RWPE2 (cell line): ENCODE data around the gene KIF3A.

ENCODE experiments used
- ATAC-seq: fragments of 200-7000 bp; cut with Tn5 transposase; 3 replicates; pipeline ENCODE4 v1.9.1; 2021; ENCODE audit warnings: low read depth
- DNase-seq: peaks from one replicate; pipeline ENCODE4 v3.0.0-alpha.2; 2020; ENCODE audit warnings: low spot score
- H3K27ac ChIP-seq: fragments of 450-650 bp; 2 replicates; pipeline ENCODE4 v1.5.1; 2017; ENCODE audit warnings: mild to moderate bottlenecking; ENCODE audit not compliant: poor library complexity, severe bottlenecking
- H3K27me3 ChIP-seq: fragments of 250-450 bp; sonication (Bioruptor Pico); 2 replicates; pipeline ENCODE4 v1.5.1; 2021; ENCODE audit warnings: mild to moderate bottlenecking, moderate library complexity; ENCODE audit not compliant: insufficient read depth, poor library complexity, severe bottlenecking
- H3K36me3 ChIP-seq: fragments of 250-450 bp; sonication (Bioruptor Pico); 2 replicates; pipeline ENCODE4 v1.5.1; 2020; ENCODE audit warnings: low read depth, mild to moderate bottlenecking, moderate library complexity
- H3K4me1 ChIP-seq: fragments of 250-450 bp; sonication (Bioruptor Pico); 2 replicates; pipeline ENCODE4 v1.5.1; 2021; ENCODE audit warnings: mild to moderate bottlenecking, moderate library complexity; ENCODE audit not compliant: insufficient read depth, poor library complexity, severe bottlenecking
- H3K4me3 ChIP-seq: fragments of 250-450 bp; sonication (Bioruptor Pico); 2 replicates; pipeline ENCODE4 v1.5.1; 2021; ENCODE audit warnings: mild to moderate bottlenecking, moderate library complexity; ENCODE audit not compliant: severe bottlenecking
- H3K9me3 ChIP-seq: fragments of 250-450 bp; sonication (Bioruptor Pico); 2 replicates; pipeline ENCODE4 v1.5.1; 2021; ENCODE audit warnings: mild to moderate bottlenecking, moderate library complexity; ENCODE audit not compliant: severe bottlenecking
- TF ChIP-seq, protein P1 (sequence below): fragments of 450-650 bp; IDR thresholded peaks from one replicate; pipeline ENCODE4 v1.5.1; 2017; ENCODE audit warnings: mild to moderate bottlenecking, moderate library complexity; ENCODE audit not compliant: poor library complexity, severe bottlenecking

Gene KIF3A

DNA sequence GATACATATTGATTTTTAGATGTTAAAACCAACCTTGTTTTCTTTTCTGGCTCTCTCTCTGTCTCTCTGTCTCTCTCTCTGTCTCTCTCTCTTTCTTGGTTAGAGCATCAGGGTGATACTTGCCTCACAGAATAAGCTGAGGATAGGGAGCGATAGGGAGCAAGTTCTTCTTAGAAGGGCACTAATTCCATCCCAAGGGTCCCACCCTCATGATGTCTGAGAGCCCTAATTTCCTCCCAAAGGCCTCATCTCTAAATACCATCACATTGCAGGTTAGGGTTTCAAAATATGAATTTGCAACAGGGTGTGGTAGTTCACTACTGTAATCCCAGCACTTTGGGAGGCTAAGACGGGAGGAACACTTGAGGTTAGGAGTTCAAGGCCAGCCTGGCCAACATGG lies 4.8 kb upstream of the KIF3A start:
- Histone ChIP-seq H3K9me3 (no peaks in the 10 kb centered on the region), H3K4me3 (no peak overlapping the region), H3K27me3 (no peaks in the 10 kb centered on the region), H3K4me1 (peaks cover 3% of the 10 kb centered on the region), H3K36me3 (no peaks in the 10 kb centered on the region), H3K27ac (no peak overlapping the region)
- DNase-seq (no peak), ATAC-seq (no peak)
- TF ChIP-seq, protein P1, sequence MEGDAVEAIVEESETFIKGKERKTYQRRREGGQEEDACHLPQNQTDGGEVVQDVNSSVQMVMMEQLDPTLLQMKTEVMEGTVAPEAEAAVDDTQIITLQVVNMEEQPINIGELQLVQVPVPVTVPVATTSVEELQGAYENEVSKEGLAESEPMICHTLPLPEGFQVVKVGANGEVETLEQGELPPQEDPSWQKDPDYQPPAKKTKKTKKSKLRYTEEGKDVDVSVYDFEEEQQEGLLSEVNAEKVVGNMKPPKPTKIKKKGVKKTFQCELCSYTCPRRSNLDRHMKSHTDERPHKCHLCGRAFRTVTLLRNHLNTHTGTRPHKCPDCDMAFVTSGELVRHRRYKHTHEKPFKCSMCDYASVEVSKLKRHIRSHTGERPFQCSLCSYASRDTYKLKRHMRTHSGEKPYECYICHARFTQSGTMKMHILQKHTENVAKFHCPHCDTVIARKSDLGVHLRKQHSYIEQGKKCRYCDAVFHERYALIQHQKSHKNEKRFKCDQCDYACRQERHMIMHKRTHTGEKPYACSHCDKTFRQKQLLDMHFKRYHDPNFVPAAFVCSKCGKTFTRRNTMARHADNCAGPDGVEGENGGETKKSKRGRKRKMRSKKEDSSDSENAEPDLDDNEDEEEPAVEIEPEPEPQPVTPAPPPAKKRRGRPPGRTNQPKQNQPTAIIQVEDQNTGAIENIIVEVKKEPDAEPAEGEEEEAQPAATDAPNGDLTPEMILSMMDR, result no peak

DNA sequence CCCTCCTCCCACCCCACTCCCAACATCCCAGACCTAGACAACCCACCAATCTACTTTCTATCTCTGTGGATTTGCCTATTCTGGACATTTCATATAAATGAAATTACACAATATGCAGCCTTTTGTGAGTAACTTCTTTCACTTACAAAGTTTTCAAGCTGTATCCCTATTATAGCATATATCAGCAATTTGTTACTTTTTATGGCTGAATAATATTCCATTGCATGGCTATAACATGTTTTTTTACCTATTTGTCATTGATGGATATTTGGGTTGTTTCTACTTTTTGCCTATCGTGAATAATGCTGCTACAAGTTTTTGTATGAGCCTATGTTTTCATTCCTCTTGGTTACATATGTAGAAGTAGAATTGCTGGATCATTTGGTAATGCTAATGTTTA lies 1.9 kb upstream of the KIF3A start:
- DNase-seq (no peak), ATAC-seq (no peak)
- Histone ChIP-seq H3K27ac (no peak overlapping the region), H3K4me3 (no peak overlapping the region), H3K9me3 (no peaks in the 10 kb centered on the region), H3K4me1 (peaks cover 8% of the 10 kb centered on the region), H3K36me3 (peaks cover 2% of the 10 kb centered on the region; the same call in 1 of the 2 replicates), H3K27me3 (no peaks in the 10 kb centered on the region)
- TF ChIP-seq, protein P1, result no peak

DNA sequence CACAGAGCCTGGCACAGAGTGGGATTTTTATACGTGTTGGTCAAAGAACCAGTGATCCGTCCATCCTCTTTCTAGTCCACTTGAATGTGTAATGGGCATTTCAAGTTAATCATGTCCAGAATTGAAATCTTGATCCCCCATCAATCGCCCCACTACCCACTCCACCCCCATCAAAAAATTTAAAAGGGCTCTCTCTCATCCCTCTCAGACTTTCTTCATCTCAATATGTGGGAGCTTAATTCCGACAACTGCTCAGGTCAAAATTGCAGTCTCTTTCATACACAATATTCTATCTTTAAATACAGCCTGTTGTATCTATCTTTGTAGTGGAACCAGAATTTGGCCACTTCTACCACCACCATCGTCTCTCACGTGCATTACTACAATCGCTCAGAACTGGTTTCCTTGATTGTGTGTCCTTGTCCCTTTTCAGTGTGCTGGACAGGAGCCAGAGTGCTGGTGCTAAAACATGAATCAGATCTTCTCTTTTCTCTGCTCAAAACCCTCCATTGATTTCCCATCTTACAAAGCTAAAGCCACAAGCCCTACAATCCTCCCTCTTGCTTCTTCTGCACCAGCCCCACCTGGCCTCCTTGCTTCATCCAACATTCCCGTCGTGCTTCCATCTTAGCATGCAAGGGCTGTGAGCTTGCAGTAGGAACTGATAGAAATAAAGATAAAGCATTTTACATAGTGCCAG lies 786 bp upstream of the KIF3A start:
- Histone ChIP-seq H3K27ac (no peak overlapping the region), H3K4me3 (peak overlapping the region; percentile 73), H3K36me3 (peaks cover 13% of the 10 kb centered on the region), H3K9me3 (no peaks in the 10 kb centered on the region), H3K27me3 (no peaks in the 10 kb centered on the region), H3K4me1 (peaks cover 8% of the 10 kb centered on the region)
- DNase-seq, result no peak
- no peak for ATAC-seq
- TF ChIP-seq, protein P1, result no peak

DNA sequence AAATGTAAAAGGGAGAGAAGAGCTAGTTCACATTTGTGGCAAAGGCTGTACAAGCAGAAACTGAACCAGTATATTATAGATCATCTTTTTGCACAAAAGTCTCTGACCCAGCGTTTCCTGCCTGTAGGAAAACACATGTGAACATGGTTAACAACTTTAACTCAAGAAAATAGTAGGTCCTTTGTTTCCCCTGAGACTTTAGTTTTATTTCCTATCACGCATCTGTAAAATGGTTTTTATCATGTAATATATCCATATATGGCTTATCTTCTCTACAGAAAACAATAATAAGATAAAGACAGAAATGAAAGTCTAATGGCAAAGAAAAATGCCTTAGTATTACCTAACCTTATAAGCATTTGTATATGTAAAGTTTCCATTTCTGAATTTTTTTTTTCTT lies 2.7 kb downstream of the KIF3A start:
- Histone ChIP-seq H3K27ac (no peak overlapping the region), H3K4me1 (peaks cover 8% of the 10 kb centered on the region), H3K4me3 (no peak overlapping the region), H3K36me3 (peaks cover 25% of the 10 kb centered on the region), H3K27me3 (no peaks in the 10 kb centered on the region), H3K9me3 (no peaks in the 10 kb centered on the region)
- TF ChIP-seq, protein P1, result no peak
- ATAC-seq (no peak), DNase-seq (no peak)

DNA sequence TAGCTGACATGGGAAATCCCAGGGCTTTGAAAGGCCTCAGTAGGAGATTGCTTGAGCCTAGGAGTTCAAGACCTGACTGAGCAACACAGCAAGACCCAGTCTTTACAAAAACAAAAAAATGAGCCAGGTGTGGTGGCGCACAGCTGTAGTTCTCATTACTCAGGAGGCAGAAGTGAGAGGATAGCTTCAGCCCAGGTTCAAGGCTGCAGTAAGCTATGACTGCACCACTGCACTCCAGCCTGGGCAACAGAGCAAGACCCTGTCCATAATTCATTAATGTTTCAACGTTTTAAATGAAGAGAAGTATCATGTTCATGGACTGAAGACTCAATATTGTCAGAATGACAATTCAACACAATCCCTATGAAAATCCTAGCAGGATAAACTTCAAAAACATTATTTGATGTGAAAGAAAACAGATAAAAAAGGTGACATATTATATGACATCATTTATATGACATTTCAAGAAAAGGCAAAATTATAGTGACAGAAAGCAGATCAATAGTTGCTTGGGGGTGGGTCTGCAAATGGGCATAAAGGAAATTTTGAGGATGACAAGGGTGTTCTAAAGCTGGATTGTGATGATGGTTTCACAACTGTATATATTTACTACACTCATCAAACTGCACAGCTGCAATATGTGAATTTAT lies 3.7 kb downstream of the KIF3A start:
- ATAC-seq, result no peak

More for the DNA sequence above, 3.7 kb downstream of the KIF3A start:
- Histone ChIP-seq H3K36me3 (peaks cover 25% of the 10 kb centered on the region), H3K27ac (no peak overlapping the region), H3K9me3 (no peaks in the 10 kb centered on the region), H3K4me1 (peaks cover 8% of the 10 kb centered on the region), H3K4me3 (no peak overlapping the region), H3K27me3 (no peaks in the 10 kb centered on the region)
- DNase-seq, result no peak
- TF ChIP-seq, protein P1, result no peak
